Measurements from ENCODE around the gene FAM24A.
"Not testable (repeated sequence)": the region's sequence is repeated elsewhere in the genome, so short reads cannot be mapped to it uniquely, and the experiment has no call there.

Gene FAM24A

GRCh38 chr10:122910310-122910709 lies at the start of gene FAM24A:
FAM24A (plus strand) TSS chr10:122910610; CDS start chr10:122911635, 1,025 bp downstream.
- in situ Hi-C loops (cut with MboI; ENCODE audit: low sequenced_read_pairs), result no loop called here

- in situ Hi-C loops (cut with MboI; ENCODE audit: low sequenced_read_pairs), result no loop called here
Measured at GRCh38 chr10:122861711-122862161, 48.7 kb upstream of the FAM24A start.

- in situ Hi-C loops (cut with MboI; ENCODE audit: low sequenced_read_pairs), result no loop called here
Measured at GRCh38 chr10:122863216-122864193, 46.9 kb upstream of the FAM24A start.

GRCh38 chr10:122864194-122864592 lies 46.2 kb upstream of the FAM24A start:
- in situ Hi-C loops (cut with MboI; ENCODE audit: low sequenced_read_pairs), result no loop called here

GRCh38 chr10:122864901-122865300 lies 45.5 kb upstream of the FAM24A start:
- in situ Hi-C loops (cut with MboI; ENCODE audit: low sequenced_read_pairs), result no loop called here

GRCh38 chr10:122866757-122867482 lies 43.5 kb upstream of the FAM24A start:
- in situ Hi-C loops (cut with MboI; ENCODE audit: low sequenced_read_pairs), result not testable (repeated sequence)

- in situ Hi-C loops (cut with MboI; ENCODE audit: low sequenced_read_pairs), result not testable (repeated sequence)
Measured at GRCh38 chr10:122868768-122869167, 41.6 kb upstream of the FAM24A start.

- in situ Hi-C loops (cut with MboI; ENCODE audit: low sequenced_read_pairs), result not testable (repeated sequence)
Measured at GRCh38 chr10:122871947-122872346, 38.5 kb upstream of the FAM24A start.

- in situ Hi-C loops (cut with MboI; ENCODE audit: low sequenced_read_pairs), result no loop called here
Measured at GRCh38 chr10:122875843-122876466, 34.5 kb upstream of the FAM24A start.

GRCh38 chr10:122876467-122876855 lies 33.9 kb upstream of the FAM24A start:
- in situ Hi-C loops (cut with MboI; ENCODE audit: low sequenced_read_pairs), result no loop called here

GRCh38 chr10:122877264-122877663 lies 33.1 kb upstream of the FAM24A start:
- in situ Hi-C loops (cut with MboI; ENCODE audit: low sequenced_read_pairs), result no loop called here

- in situ Hi-C loops (cut with MboI; ENCODE audit: low sequenced_read_pairs), result no loop called here
Measured at GRCh38 chr10:122878799-122879338, 31.5 kb upstream of the FAM24A start.

- in situ Hi-C loops (cut with MboI; ENCODE audit: low sequenced_read_pairs), result no loop called here
Measured at GRCh38 chr10:122879339-122880273, 30.8 kb upstream of the FAM24A start, which contains the start of gene FAM24B. FAM24B (minus strand) TSS chr10:122879581; CDS start chr10:122850515, 29,066 bp downstream.

GRCh38 chr10:122882766-122883165 lies 27.6 kb upstream of the FAM24A start:
- in situ Hi-C loops (cut with MboI; ENCODE audit: low sequenced_read_pairs), result no loop called here

GRCh38 chr10:122884166-122884565 lies 26.2 kb upstream of the FAM24A start:
- in situ Hi-C loops (cut with MboI; ENCODE audit: low sequenced_read_pairs), result no loop called here

GRCh38 chr10:122894261-122894944 lies 16.0 kb upstream of the FAM24A start:
- in situ Hi-C loops (cut with MboI; ENCODE audit: low sequenced_read_pairs), result no loop called here

- in situ Hi-C loops (cut with MboI; ENCODE audit: low sequenced_read_pairs), result not testable (repeated sequence)
Measured at GRCh38 chr10:122903861-122904260, 6.5 kb upstream of the FAM24A start.

GRCh38 chr10:122911889-122912484 lies 1.6 kb downstream of the FAM24A start:
- in situ Hi-C loops (cut with MboI; ENCODE audit: low sequenced_read_pairs), result no loop called here

- in situ Hi-C loops (cut with MboI; ENCODE audit: low sequenced_read_pairs), result no loop called here
Measured at GRCh38 chr10:122915700-122916099, 5.3 kb downstream of the FAM24A start.

Measured in hTERT RPE-1 (cell line).